Activated T-cell treated with anti-CD3 and anti-CD28 coated beads for 24 hours (primary cell): Measurements from ENCODE around the gene RPA3.

ENCODE experiments used
- DNase-seq: peaks from one replicate; pipeline ENCODE4 v3.0.0-alpha.2; 2020; ENCODE audit warnings: low read depth

RPA3 gene

DNA sequence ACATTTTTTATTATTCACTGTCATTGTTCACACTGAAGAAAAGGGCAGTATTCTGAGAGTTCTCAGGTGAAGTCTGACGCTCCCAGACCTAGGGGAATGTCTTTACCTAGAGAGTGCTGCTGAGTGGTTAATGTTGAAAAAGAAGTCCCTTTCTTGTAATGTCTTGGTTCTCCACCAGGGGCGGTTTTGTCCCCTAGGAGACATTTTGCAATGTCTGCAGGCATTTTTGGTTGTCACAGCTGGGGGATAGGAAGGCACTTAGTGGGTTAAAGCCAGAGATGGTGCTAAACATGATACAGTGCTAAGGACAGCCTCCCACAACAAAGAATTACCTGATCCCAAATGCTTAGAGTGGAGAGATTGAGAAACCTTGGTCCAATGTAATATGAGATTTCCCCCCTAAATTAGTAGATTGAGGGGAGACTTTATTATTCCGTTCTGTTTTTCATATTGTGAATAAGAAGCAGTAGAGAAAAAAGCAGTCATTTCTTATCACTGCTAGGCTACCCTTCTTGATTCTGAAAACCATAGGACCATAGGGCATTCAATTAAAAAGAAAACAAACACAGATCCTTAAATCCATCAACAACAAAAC, 64.7 kb downstream of the RPA3 start:
- DNase-seq: no peak

- no peak for DNase-seq
These were observed 65.4 kb downstream of the RPA3 start for GRCh38 chr7:7652798-7653540.

DNA sequence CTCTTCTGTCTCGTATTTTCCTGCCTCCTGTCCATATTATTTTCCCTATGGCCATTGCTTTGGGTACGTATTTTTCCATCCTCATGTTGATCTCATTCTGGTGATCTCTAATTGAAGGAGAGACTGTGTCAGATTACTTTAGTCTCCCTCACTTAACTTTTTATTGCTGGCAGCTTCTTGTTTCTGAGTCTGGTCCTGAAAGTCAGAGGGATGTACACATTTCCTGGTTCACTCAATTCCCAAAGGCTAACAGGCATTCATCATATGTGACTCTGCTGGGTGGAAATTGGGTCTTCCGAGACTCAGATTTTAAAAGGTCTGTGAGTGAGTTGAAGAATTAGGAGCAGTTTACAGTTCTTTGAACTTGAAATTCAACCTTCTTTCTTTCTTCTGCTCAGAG, 66.9 kb downstream of the RPA3 start:
- DNase-seq: no peak

DNA sequence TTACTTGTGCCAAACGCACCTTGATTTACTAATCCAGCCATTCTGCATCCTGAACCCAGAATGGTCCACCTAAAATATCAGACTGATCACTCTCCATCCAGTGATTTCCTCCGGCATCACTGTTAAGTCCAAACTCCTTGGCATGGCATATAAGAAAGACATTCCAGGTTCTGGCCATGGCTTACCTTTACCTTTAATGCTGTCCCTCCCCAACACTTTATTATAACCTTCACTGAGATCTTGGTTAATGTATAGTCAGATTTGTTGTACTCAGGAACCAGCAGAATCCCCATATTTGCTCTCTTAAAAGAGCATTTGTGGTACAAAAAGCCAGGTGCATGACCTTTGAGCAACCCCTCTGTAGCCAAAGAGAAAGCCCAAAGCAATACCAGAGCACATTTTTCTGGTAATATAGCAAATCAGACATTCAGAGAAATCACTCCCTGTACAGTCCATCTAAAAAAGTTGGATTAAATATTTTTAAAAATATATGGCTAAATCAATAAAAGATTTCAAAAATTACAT, 67.7 kb downstream of the RPA3 start:
- DNase-seq: no peak

DNA sequence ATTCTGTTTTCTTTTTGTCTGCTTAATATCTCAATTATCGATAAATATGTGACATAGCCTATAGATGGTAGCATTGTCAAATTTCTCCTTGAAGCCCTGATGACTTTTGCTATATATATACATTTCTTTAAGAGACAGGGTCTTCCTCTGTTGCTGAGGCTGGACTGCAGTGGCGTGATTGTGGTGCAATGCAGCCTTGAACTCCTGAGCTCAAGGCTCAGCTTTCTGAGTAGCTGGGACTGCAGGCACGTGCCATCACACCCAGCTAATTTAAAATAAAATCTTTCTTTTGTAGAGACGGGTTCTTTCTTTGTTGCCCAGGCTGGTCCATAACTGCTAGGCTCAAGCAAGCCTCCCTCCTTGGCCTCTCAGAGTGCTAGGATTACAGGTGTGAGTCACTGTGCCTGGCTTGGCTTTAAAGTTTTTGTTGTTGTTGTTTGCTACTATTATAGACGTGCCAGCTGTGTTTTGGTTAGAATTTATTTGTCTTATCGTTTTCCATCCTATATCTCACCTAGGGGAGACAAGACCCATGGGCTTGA, 70.8 kb downstream of the RPA3 start:
- DNase-seq: no peak

- DNase-seq: no peak
These were observed 76.3 kb downstream of the RPA3 start for GRCh38 chr7:7642081-7642480.

DNA sequence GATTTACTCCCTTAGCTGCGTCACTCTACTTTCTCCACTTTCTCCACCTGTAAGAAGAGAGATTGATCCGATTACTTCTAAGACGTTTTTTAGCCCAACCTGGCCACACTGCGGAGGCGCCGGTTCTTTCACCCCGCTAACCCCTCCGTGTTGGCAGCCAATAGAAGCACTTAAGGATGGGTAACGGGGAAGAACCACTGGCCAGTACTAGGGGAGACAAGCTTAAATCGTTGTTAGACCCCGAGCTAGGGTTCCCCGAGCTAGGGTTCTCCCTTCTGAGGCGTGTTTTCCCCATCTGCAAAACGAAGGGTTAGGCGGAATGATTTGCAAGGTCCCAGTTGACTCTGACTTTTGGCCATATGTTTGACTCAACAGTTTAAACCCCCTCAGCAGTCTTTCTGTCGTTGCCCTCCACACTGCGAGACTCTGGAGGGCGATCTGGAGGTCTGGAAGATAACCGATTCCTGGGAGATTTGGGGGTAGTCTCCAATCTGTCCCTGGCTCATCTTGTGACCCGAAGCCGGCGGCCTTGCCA, 77.2 kb downstream of the RPA3 start:
- DNase-seq: no peak

- DNase-seq: peak; percentile 97
These were observed 77.9 kb downstream of the RPA3 start, which contains the start of gene UMAD1 for GRCh38 chr7:7640221-7641128. TSS of gene UMAD1 (plus strand) at chr7:7640752. CDS start at chr7:7673372, 32,620 bp downstream.

- DNase-seq: peak; percentile 51
These were observed 78.6 kb downstream of the RPA3 start for GRCh38 chr7:7639847-7640220.

- DNase-seq: no peak
These were observed 79.0 kb downstream of the RPA3 start for GRCh38 chr7:7639421-7639820.

DNA sequence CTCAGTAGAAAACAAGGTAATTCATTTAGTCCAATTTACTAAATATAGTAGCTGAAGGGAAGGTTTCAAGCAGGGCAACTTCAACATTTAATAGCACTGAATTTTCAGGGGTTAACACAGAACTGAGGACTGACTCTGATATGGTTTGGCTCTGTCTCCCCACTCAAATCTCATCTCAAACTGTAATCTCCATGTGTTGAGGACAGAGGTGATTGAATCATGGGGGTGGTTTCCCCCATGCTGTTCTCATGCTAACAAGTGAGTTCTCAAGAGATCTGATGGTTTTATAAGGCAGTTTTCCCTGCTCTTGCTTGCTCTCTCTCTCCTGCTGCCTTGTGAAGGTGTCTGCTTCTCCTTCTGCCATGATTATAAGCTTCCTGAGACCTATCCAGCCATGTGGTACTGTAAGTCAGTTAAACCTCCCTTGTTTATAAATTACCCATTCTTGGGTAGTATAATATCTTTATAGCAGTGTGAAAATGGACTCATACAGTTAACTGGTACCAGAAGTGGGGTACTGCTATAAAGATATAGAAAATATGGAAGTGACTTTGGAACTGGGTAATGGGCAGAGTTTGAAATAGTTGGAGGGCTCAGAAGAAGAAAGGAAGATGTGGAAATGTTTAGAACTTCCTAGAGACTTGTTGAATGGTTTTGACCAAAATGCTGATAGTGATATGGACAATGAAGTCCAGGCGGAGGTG, 87.6 kb downstream of the RPA3 start:
- no peak for DNase-seq

DNA sequence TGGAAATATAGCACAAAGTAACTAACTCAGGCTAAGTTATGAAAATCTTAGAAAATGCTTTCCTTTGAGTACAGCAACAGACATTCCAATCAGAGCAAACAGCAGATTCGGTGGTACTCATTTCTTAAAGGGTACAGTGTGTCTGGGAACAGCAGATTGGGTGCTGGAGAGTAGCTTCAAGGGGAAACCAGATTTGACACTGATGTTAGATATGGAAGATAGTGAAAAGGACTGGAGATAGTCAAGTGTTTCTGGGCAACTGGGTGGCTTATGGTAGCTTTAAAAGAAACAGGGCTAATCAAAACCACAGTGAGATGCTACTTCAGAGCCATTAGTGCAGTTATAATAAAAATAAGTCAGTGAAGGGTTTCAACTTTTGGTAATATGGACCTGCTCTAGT, 89.9 kb downstream of the RPA3 start:
- no peak for DNase-seq

DNA sequence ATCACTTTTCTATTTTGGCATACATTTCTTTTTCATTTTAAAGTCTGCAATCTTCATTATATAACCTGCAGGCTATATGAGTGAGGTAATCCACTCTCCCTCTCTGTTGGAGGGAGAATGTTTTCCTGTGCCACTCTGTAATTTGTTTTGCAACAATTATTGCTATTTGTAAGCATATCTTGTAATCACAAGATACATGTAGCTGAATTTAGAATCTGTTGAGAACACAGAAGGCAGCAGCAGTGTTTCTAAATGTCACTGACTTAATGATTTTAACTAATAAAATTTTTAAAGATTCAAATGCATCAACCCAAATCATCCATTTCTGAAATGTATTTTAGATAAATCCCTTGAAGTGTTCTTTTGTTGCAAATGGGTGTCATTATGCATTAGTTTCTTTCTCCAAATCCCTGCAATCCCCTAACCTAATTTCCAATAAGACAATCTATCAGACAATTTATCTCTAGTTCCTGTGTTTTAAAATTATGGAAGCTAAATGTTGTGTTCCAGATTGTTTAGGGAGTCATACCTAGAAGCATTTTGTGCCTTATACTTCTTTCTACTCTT, 97.7 kb downstream of the RPA3 start:
- no peak for DNase-seq

DNA sequence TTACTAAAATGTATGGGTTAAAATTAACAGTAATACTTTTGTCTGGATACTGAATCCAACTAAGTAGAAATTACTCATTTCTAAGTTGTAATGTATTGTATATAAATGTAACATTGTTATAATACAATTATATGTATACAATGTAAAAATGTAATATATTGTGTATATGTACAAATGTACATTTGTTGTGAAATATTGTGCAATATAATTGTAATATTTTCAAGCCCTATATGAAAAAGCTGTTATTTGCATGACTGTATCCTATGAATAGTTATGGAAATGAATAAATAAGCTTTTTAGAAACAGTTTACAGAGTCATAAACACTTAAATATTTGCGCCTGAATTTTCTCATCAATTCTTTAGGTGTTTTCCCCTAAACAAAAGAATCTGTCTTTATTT, 98.2 kb downstream of the RPA3 start:
- DNase-seq: no peak

- DNase-seq: no peak
These were observed 100.0 kb downstream of the RPA3 start for GRCh38 chr7:7618410-7618809.

DNA sequence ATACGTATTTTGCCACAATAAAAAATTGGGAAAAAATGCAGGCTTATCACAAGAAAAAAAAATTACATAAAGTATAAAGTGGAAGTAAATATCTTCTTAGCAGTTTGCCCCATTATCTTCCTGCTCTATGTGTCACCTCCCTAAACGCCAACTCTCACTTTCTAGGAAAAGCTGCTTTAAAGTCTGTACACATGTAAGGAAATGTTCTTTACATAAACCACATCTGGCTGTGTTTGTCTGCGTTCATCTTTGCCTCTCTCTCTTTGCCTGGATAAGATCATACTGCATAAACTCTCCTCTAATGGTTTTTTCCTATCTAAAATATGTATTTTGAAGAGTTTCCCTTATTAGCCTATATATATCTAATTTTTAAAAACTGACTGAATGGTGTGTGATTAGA, 100.9 kb downstream of the RPA3 start:
- DNase-seq: no peak

DNA sequence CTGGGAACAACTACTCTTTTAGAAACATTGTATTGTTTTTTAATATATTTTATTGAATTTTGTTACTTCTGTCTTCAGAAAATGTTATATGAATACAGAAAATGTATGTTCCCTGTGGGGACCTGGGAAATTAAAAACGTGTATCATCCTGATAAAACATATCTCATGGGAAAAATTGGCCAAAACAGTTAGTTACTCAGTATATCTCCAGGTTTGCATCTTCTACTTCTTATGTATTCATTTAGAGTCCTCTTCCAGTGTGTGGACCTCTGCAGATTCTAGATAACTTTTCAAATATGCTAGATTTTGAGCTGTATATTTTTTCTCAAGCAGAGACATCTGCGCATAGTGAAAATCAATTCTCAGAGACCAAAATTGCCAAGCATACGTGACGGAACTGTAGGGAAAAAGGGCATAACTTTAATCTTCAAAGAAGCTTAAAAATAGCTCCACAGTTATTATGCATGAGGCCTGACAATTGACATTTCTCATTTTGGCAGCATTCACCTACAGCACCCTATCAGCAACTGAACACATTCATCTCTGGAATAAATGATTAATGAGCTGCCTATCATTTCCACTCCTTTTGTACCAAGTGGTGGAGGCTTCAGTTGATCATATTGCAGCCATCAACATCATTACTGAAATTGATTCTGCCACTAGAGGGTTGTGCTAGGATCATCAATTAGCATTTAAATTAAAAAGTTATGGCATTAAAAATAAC, 104.2 kb downstream of the RPA3 start:
- no peak for DNase-seq

- no peak for DNase-seq
These were observed 105.2 kb downstream of the RPA3 start for GRCh38 chr7:7613210-7613609.

GRCh38 chr7:7612519-7612918, 105.9 kb downstream of the RPA3 start:
- no peak for DNase-seq

DNA sequence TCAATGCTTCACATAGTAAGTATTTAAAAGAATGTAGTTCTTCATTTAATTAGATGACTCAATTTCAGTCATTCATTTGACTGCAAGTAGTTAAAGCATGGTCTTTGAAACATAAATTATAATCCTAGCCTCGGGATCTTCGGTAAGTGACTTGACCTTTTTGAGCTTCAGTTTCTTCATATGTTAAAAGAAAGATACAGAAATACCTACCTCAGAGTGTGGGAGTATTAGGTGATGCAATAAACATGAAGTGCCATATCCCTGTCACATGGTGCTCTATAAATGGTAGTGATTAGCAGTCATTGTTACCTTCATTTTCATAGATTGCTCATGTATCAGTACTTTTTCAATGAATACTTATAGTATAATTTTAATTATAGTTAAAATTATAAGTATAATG, 109.1 kb downstream of the RPA3 start:
- no peak for DNase-seq
